HEK293T (cell line): ENCODE measurements around the gene AKT3.
"Not testable (repeated sequence)": the region's sequence is repeated elsewhere in the genome, so short reads cannot be mapped to it uniquely, and the experiment has no call there.

Experiments
- CTCF ChIA-PET: fragments of 350-600 bp; formaldehyde crosslinking; extraction: SDS; loops from one replicate; lab custom pipeline; 2021; ENCODE audit warnings: antibody characterized with exemption, inconsistent platforms; lab: Yijun Ruan, JAX
- POLR2A ChIA-PET: fragments of 350-600 bp; formaldehyde crosslinking; extraction: SDS; loops from one replicate; lab custom pipeline; 2020; ENCODE audit warnings: antibody characterized with exemption, inconsistent platforms; lab: Yijun Ruan, JAX
- DNase-seq: peaks from one replicate; pipeline ENCODE4 v3.0.0; 2012; ENCODE audit warnings: mixed read lengths; ENCODE audit errors: extremely low spot score
- ARNT ChIP-seq: fragments of 450-650 bp; IDR thresholded peaks from 2 replicates; pipeline ENCODE4 v1.6.1; 2017; ENCODE audit warnings: mild to moderate bottlenecking
- BHLHE40 ChIP-seq: fragments of 450-650 bp; IDR thresholded peaks from 2 replicates; pipeline ENCODE4 v1.6.1; 2016; ENCODE audit warnings: mild to moderate bottlenecking, moderate library complexity, borderline replicate concordance
- CTBP1 ChIP-seq: fragments of 450-650 bp; IDR thresholded peaks from 2 replicates; pipeline ENCODE4 v1.6.1; 2016; ENCODE audit warnings: borderline replicate concordance
- ELF4 ChIP-seq: fragments of 450-650 bp; IDR thresholded peaks from 2 replicates; pipeline ENCODE4 v1.6.1; 2017; ENCODE audit warnings: antibody characterized with exemption
- FOXA1 ChIP-seq: fragments of 450-650 bp; IDR thresholded peaks from 2 replicates; pipeline ENCODE4 v1.6.1; 2016; ENCODE audit warnings: mild to moderate bottlenecking
- FOXK2 ChIP-seq: fragments of 450-650 bp; IDR thresholded peaks from 2 replicates; pipeline ENCODE4 v1.6.1; 2016; ENCODE audit warnings: mild to moderate bottlenecking
- FOXM1 ChIP-seq: fragments of 450-650 bp; IDR thresholded peaks from 2 replicates; pipeline ENCODE4 v1.6.1; 2017; ENCODE audit warnings: mild to moderate bottlenecking, borderline replicate concordance
- HDGF ChIP-seq: fragments of 450-650 bp; IDR thresholded peaks from 2 replicates; pipeline ENCODE4 v1.6.1; 2017; ENCODE audit warnings: antibody characterized with exemption, borderline replicate concordance
- L3MBTL2 ChIP-seq: fragments of 450-650 bp; conservative IDR thresholded peaks from 2 replicates; pipeline ENCODE4 v1.6.1; 2016; ENCODE audit warnings: mild to moderate bottlenecking
- LEF1 ChIP-seq: fragments of 450-650 bp; IDR thresholded peaks from 2 replicates; pipeline ENCODE4 v1.6.1; 2017; ENCODE audit warnings: mild to moderate bottlenecking, borderline replicate concordance
- NFRKB ChIP-seq: fragments of 450-650 bp; IDR thresholded peaks from 2 replicates; pipeline ENCODE4 v1.6.1; 2016; ENCODE audit warnings: mild to moderate bottlenecking, moderate library complexity
- SP1 ChIP-seq: fragments of 450-650 bp; IDR thresholded peaks from 2 replicates; pipeline ENCODE4 v1.6.1; 2017
- SUZ12 ChIP-seq: fragments of 450-650 bp; IDR thresholded peaks from 2 replicates; pipeline ENCODE4 v1.6.1; 2016; ENCODE audit warnings: mild to moderate bottlenecking
- TARDBP ChIP-seq: fragments of 450-650 bp; IDR thresholded peaks from 2 replicates; pipeline ENCODE4 v1.6.1; 2016
- ZNF384 ChIP-seq: fragments of 450-650 bp; IDR thresholded peaks from 2 replicates; pipeline ENCODE4 v1.6.1; 2016
- TF ChIP-seq, protein P1 (sequence below): fragments of 450-650 bp; IDR thresholded peaks from 2 replicates; pipeline ENCODE4 v1.6.1; 2016

Gene AKT3

DNA sequence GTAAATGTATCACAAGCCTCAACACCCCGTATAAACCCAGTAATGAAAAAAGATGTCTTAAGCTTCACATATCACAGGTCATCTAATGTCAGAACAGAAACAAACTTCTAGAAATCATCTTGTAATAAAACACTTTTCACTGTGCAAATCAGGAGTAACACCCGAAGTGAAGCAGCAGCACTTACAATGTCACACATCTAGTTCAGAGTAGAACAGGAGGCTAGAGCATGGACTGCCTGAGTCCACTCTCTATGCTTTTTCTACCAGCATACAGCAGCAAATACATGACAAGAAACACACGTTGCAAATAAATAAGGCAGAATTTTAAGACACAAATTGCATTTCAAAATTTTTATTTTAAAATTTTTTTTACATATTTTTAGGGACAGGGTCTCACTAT is 57.2 kb downstream of the AKT3 start:
- DNase-seq = no peak
- CTCF ChIA-PET = no interaction called here
- TF ChIP-seq NFRKB = no peak
- no peak for TF ChIP-seq LEF1
- no peak for TF ChIP-seq ZNF384
- TF ChIP-seq ELF4 = no peak
- no peak for TF ChIP-seq FOXM1
- no peak for TF ChIP-seq FOXA1
- no peak for TF ChIP-seq SP1
- POLR2A ChIA-PET = no interaction called here

DNA sequence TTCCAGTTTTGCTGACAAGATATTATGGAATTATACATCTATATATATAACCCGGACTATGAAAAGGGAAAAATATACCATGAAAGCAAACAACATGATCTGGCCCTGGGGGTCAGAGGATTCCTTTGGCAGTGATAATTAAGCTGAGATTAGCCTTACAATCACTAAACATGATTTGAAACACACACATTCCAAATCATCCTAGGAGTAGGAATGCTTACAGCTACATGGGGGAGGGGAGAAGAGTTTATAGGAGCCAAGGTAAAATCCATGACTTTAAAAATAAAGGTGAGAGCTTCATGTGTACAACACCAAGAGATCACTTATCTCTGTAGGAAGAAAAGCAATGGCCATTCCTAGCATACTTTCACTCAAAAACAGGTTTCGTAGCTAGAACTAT is 57.6 kb downstream of the AKT3 start:
- ChIA-PET POLR2A (no interaction called here), CTCF (no interaction called here)
- DNase-seq = no peak
- TF ChIP-seq HDGF = no peak
- no peak for TF ChIP-seq NFRKB
- no peak for TF ChIP-seq SUZ12

DNA sequence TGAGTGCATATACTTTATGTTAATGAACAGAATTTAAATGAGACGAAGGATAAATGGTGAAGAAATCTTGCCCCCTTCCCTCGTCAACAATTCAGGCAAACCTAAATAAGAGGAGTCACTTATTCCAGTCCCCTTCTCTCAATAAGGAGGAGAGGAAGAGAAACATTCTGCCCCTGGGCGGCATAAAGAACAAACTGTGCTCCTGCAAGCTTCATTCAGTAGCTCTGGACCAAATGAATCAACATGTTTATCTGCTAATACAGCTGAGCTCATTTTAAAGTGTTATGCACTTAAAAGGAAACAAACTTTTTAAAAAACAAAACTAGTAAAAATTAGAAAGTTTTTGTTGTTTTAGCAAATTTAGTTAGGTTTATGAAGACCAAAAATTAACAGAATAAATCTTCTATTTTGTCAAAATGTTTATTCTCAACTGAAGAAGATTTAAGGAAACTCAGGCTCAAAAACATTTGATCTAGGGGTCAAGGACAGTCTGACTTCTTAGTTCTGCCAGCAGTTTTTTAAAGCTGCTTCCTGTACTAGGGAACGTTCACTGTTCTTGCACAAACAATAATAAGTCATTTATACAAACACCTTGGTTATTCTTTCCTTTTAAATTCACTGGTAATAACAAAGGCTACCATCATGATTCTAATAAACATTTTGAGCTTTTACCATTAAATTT is 58.3 kb downstream of the AKT3 start:
- no peak for DNase-seq
- CTCF ChIA-PET = no interaction called here
- POLR2A ChIA-PET = no interaction called here
- TF ChIP-seq BHLHE40 (no peak), FOXK2 (no peak), FOXM1 (no peak), SP1 (no peak), HDGF (no peak), TARDBP (no peak), FOXA1 (no peak), NFRKB (no peak), ELF4 (no peak), ZNF384 (no peak), L3MBTL2 (no peak), SUZ12 (no peak), CTBP1 (no peak), ARNT (no peak), LEF1 (no peak)
- TF ChIP-seq, protein P1, sequence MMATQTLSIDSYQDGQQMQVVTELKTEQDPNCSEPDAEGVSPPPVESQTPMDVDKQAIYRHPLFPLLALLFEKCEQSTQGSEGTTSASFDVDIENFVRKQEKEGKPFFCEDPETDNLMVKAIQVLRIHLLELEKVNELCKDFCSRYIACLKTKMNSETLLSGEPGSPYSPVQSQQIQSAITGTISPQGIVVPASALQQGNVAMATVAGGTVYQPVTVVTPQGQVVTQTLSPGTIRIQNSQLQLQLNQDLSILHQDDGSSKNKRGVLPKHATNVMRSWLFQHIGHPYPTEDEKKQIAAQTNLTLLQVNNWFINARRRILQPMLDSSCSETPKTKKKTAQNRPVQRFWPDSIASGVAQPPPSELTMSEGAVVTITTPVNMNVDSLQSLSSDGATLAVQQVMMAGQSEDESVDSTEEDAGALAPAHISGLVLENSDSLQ = no peak

DNA sequence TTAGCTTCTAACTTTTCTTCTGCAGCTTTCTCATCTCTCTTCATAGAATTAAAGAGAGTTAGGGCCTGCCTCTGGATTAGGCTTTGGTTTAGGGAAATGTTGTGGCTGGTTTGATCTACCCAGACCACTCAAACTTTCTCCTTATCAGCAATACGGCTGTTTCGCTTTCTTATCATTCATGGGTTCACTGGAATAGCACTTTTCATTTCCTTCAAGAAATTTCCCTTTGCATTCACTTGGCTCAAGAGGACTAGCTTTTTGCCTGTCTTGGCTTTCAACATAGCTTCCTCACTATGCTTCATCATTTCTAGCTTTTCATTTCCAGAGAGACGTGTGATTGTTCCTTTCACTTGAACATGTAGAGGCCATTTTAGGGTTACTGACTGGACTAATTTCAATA is 59.6 kb downstream of the AKT3 start:
- no peak for TF ChIP-seq ARNT
- no peak for TF ChIP-seq FOXA1
- POLR2A ChIA-PET = no interaction called here
- CTCF ChIA-PET = no interaction called here
- no peak for DNase-seq

DNA sequence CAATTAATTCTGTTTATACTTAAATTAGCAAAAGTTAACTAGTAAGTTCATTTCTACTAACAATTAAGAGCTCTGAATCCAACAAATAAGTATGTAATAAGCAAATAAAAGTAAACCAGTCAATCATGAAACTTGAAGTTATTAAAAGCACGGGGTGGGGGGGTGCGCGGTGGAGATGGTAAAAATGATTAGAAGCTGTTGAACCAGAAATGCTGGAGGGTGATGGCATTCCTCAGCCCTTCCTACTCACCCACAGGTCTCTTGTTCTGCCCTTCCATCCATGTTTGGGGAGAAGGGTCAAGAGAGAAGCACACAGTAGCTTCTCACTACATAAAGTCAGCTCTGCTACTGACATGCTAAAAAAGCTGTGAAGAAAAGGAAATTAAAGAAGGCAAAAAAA is 63.5 kb downstream of the AKT3 start:
- ChIA-PET POLR2A (interaction anchor here (0.5 kb wide), 1 partner anchor 12 kb away, joined by 3 read pairs; no protein-coding TSS in a partner anchor), CTCF (interaction anchor here (0.6 kb wide), 1 partner anchor 12 kb away, joined by 3 read pairs; no protein-coding TSS in a partner anchor)
- no peak for DNase-seq
- no peak for TF ChIP-seq TARDBP
- no peak for TF ChIP-seq SUZ12
- no peak for TF ChIP-seq CTBP1
- TF ChIP-seq, protein P1 = no peak
- no peak for TF ChIP-seq LEF1
- no peak for TF ChIP-seq HDGF
- no peak for TF ChIP-seq ELF4
- no peak for TF ChIP-seq FOXK2
- no peak for TF ChIP-seq BHLHE40
- no peak for TF ChIP-seq ZNF384
- no peak for TF ChIP-seq ARNT
- no peak for TF ChIP-seq L3MBTL2
- no peak for TF ChIP-seq SP1
- TF ChIP-seq NFRKB = no peak
- no peak for TF ChIP-seq FOXM1
- TF ChIP-seq FOXA1 = no peak

DNA sequence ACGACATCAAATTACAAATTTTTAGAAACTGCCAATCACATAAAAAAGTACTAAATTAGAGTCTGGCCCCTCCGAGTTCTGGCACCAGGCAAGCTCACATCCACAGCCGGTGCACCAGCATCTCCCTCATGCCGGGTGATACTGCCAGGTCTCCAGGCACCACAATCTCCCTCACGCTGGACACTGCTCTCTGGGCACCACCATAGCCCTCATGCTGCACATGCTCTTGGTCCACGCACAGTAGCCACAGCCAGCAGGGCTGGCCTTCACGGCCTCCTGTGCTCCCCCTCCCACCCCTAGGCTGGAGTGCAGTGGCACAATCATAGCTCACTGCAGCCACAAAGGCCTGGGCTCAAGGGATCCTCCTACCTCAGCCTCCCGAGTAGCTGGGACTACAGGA is 65.5 kb downstream of the AKT3 start:
- CTCF ChIA-PET = interaction anchor here (1.2 kb wide), 1 partner anchor 515 kb away, joined by 3 read pairs; no protein-coding TSS in a partner anchor
- POLR2A ChIA-PET = no interaction called here

DNA sequence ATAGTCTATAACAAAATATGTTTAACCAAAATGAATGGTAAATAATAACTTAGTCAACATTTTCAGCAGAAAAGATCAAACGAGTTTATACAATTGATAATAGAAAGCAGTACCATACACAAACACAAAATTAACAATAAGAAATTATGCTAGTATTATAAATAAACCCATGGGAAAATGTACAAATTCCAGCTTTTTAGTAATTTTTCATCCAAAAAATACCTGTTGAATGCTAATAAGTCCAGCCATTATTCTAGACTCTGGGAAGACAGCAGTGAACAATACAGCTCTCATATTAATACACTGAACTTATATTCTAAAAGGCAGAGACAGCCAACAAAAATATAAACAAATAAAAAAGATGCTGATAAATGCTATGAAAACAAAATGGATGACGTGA is 66.3 kb downstream of the AKT3 start:
- no peak for TF ChIP-seq HDGF
- no peak for TF ChIP-seq BHLHE40
- no peak for TF ChIP-seq NFRKB
- TF ChIP-seq SUZ12 = no peak
- no peak for TF ChIP-seq ZNF384
- TF ChIP-seq SP1 = no peak
- TF ChIP-seq LEF1 = no peak
- no peak for TF ChIP-seq L3MBTL2
- TF ChIP-seq ELF4 = no peak
- TF ChIP-seq FOXA1 = no peak
- no peak for TF ChIP-seq TARDBP
- no peak for TF ChIP-seq FOXK2
- TF ChIP-seq FOXM1 = no peak
- no peak for TF ChIP-seq ARNT
- TF ChIP-seq, protein P1 = no peak
- no peak for TF ChIP-seq CTBP1
- POLR2A ChIA-PET = no interaction called here
- no peak for DNase-seq
- CTCF ChIA-PET = interaction anchor here (1.2 kb wide), 1 partner anchor 516 kb away, joined by 3 read pairs; no protein-coding TSS in a partner anchor

More for the DNA sequence above, 65.5 kb downstream of the AKT3 start:
- no peak for TF ChIP-seq HDGF
- TF ChIP-seq LEF1 = no peak
- no peak for TF ChIP-seq ELF4
- no peak for TF ChIP-seq NFRKB
- TF ChIP-seq SP1 = no peak
- TF ChIP-seq CTBP1 = no peak
- no peak for TF ChIP-seq FOXM1
- no peak for TF ChIP-seq SUZ12
- no peak for TF ChIP-seq L3MBTL2
- TF ChIP-seq BHLHE40 = no peak
- DNase-seq = no peak

DNA sequence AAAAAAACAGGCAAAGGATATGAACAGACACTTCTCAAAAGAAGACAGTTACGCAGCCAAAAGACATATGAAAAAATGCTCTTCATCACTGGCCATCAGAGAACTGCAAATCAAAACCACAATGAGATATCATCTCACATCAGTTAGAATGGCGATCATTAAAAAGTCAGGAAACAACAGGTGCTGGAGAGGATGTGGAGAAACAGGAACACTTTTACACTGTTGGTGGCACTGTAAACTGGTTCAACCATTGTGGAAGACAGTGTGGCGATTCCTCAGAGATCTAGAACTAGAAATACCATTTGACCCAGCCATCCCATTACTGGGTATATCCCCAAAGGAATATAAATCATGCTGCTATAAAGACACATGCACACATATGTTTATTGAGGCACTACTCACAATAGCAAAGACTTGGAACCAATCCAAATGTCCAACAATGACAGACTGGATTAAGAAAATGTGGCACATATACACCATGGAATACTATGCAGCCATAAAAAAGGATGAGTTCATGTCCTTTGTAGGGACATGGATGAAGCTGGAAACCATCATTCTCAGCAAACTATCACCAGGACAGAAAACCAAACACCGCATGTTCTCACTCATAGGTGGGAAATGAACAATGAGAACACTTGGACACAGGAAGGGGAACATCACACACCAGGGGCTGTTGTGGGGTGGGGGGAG is 77.5 kb downstream of the AKT3 start:
- CTCF ChIA-PET, DNase-seq, POLR2A ChIA-PET: not testable (repeated sequence)
